ENCODE results near the gene CIAO1. TPM values are rescaled to one million over a fixed set of nuclear protein-coding genes. Genes with fewer than 3 reads are reported as not detected.

The CIAO1 gene
- total and polyA plus RNA-seq, 2 of the 4 experiments (the other 2 are of a cell fraction) = 81.1 to 94.3 TPM

DNA sequence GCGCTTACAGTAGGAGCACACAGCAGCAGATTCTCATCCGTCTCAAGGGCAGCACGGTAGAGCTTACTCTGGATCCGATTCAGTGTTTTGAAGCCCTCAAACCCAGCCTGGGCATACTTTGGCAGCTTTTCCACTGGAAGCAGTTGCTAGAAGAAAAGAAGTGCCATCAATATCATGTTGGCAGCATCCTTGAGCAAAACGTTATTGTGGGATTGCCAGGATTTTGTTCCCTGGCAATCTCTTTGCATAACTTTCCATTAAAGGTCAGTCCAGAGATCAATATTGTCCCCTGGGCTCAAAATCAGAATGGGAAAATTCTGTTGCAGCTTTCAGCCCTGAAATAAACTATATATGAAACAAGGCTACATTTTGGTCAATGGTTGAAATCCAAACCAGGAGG lies 30.9 kb downstream of the CIAO1 start:
- BruUV-seq (replicated peaks) = no TSS peak
- no peaks in the 10 kb centered on the region for H3K4me1 ChIP-seq (ENCODE audit: control insufficient read depth, insufficient read depth, low read length)
- H3K79me1 ChIP-seq (ENCODE audit: low read depth in 1 of 2, low read length in 2 of 2) = peaks cover 11 to 13% of the 10 kb centered on the region in 2 experiments; a peak in 3 of 4 replicates
- H3K9me3 ChIP-seq (ENCODE audit: control insufficient read depth, insufficient read depth, low read length) = no peaks in the 10 kb centered on the region
- no peak overlapping the region for H3K9ac ChIP-seq (ENCODE audit: low read depth, low read length)
- peaks cover 3% of the 10 kb centered on the region; the same call in 1 of the 2 replicates for H3K9me1 ChIP-seq (ENCODE audit: insufficient read depth, low read length)
- no peak overlapping the region for H3K56ac ChIP-seq (ENCODE audit: extremely low read depth, insufficient read depth, low read length)
- H3K27ac ChIP-seq (ENCODE audit: insufficient read depth, low read length) = no peak overlapping the region
- no peak overlapping the region for H4K91ac ChIP-seq (ENCODE audit: insufficient read depth, low read depth, low read length)
- no peak overlapping the region for H3K23ac ChIP-seq (ENCODE audit: low read depth, low read length)
- no peak overlapping the region for H3K4me3 ChIP-seq (ENCODE audit: insufficient read depth, low read depth, low read length)
- in situ Hi-C loops (cut with MboI; ENCODE audit: low sequenced_read_pairs) = no loop called here
- no peak overlapping the region for H3K4me2 ChIP-seq (ENCODE audit: low read depth, low read length)
- H2BK5ac ChIP-seq (ENCODE audit: low read depth, low read length, poor library complexity, severe bottlenecking) = no peak overlapping the region
- H2AK5ac ChIP-seq (ENCODE audit: low read depth, low read length) = no peak overlapping the region
- no peak for TF ChIP-seq POLR2A (IDR thresholded peaks at IDR 0.05; ENCODE audit: low read depth, low read length)
- H2BK15ac ChIP-seq (ENCODE audit: low read depth, low read length) = no peak overlapping the region
- no peak overlapping the region for H2AK9ac ChIP-seq (replicated peaks; ENCODE audit: low read depth, low read length, poor library complexity)
- H2BK20ac ChIP-seq (ENCODE audit: low read depth, low read length) = no peak overlapping the region
- H3K18ac ChIP-seq (ENCODE audit: low read depth, low read length) = no peak overlapping the region
- H4K8ac ChIP-seq (ENCODE audit: low read depth in 2 of 2, low read length in 2 of 2) = no peak overlapping the region
- no peaks in the 10 kb centered on the region for H3K27me3 ChIP-seq (ENCODE audit: control insufficient read depth, insufficient read depth, low read length)
- 95% methylated on average over 3 of the region's 5 CpGs; no CpG with 5 or more reads in 1 of the 2 experiments for WGBS, 2 experiments (ENCODE audit: extremely low coverage in 2 of 2, insufficient read length in 1 of 2)
- CTCF ChIA-PET = no interaction called here
- intact Hi-C loops (cut with micrococcal nuclease) = no loop called here
- no peak overlapping the region for H2AFZ ChIP-seq (replicated peaks; ENCODE audit: low read length, poor library complexity)
- dilution Hi-C loops (cut with HindIII; ENCODE audit: low sequenced_read_pairs, unreplicated experiment) = no loop called here
- H3K4ac ChIP-seq (ENCODE audit: low read depth, low read length) = no peak overlapping the region
- H3K14ac ChIP-seq (replicated peaks; ENCODE audit: low read depth, low read length) = no peak overlapping the region
- ATAC-seq (ENCODE audit: low read depth) = no peak
- peaks cover 12% of the 10 kb centered on the region; the same call in 1 of the 2 replicates for H4K20me1 ChIP-seq (ENCODE audit: insufficient read depth, low read length)
- POLR2A ChIA-PET (ENCODE audit: unreplicated experiment) = no interaction called here
- no peak overlapping the region for H2BK120ac ChIP-seq (ENCODE audit: low read depth, low read length)
- H3K36me3 ChIP-seq (ENCODE audit: control insufficient read depth, insufficient read depth, low read length) = peaks cover 67% of the 10 kb centered on the region
- H4K5ac ChIP-seq (ENCODE audit: low read depth, low read length) = no peak overlapping the region
- no peak for DNase-seq

All from IMR-90 (cell line).